GM23248 (cell line): ENCODE measurements around the gene HNF4A. TPM values are rescaled to one million over a fixed set of nuclear protein-coding genes. Genes with fewer than 3 reads are reported as not detected.

Source experiments
- DNase-seq: peaks from one replicate; pipeline ENCODE4 v3.0.0-alpha.2; 2015
- H2AFZ ChIP-seq: fragments of 200-600 bp; sonication (generic); 2 replicates; pipeline ENCODE4 v1.6.1; 2016; ENCODE audit warnings: antibody characterized with exemption
- H3F3A ChIP-seq: fragments of 200-600 bp; sonication (generic); 2 replicates; pipeline ENCODE4 v1.6.1; 2016; ENCODE audit warnings: mild to moderate bottlenecking, antibody characterized with exemption, mixed run types; ENCODE audit not compliant: insufficient read depth
- H3K27ac ChIP-seq: fragments of 200-600 bp; sonication (generic); 2 replicates; pipeline ENCODE4 v1.5.1; 2016; ENCODE audit warnings: mild to moderate bottlenecking
- H3K27me3 ChIP-seq: fragments of 200-600 bp; sonication (generic); replicated peaks from 2 replicates; pipeline ENCODE4 v1.6.1; 2016; ENCODE audit warnings: mild to moderate bottlenecking; ENCODE audit not compliant: insufficient read depth
- H3K36me3 ChIP-seq: fragments of 200-600 bp; sonication (generic); 2 replicates; pipeline ENCODE4 v1.6.1; 2016; ENCODE audit warnings: low read depth, mild to moderate bottlenecking
- H3K4me1 ChIP-seq: fragments of 200-600 bp; sonication (generic); 2 replicates; pipeline ENCODE4 v1.6.1; 2016; ENCODE audit warnings: mild to moderate bottlenecking; ENCODE audit not compliant: insufficient read depth
- H3K4me2 ChIP-seq: fragments of 200-600 bp; sonication (generic); one replicate; pipeline ENCODE4 v1.6.1; 2016; ENCODE audit warnings: mild to moderate bottlenecking; ENCODE audit not compliant: unreplicated experiment
- H3K4me3 ChIP-seq: fragments of 200-600 bp; sonication (generic); 2 replicates; pipeline ENCODE4 v1.5.1; 2016; ENCODE audit warnings: mild to moderate bottlenecking
- H3K79me2 ChIP-seq: fragments of 200-600 bp; sonication (generic); 2 replicates; pipeline ENCODE4 v1.6.1; 2016; ENCODE audit warnings: mild to moderate bottlenecking; ENCODE audit not compliant: insufficient read depth
- H3K9ac ChIP-seq: fragments of 200-600 bp; sonication (generic); 2 replicates; pipeline ENCODE4 v1.6.1; 2016; ENCODE audit warnings: mild to moderate bottlenecking
- H3K9me2 ChIP-seq: fragments of 200-600 bp; sonication (generic); 2 replicates; pipeline ENCODE4 v1.6.1; 2016; ENCODE audit warnings: mixed run types, mild to moderate bottlenecking, moderate library complexity; ENCODE audit not compliant: insufficient read depth
- H3K9me3 ChIP-seq: fragments of 200-600 bp; sonication (generic); one replicate; pipeline ENCODE4 v1.6.1; 2017; ENCODE audit warnings: low read depth
- H4K20me1 ChIP-seq: fragments of 200-600 bp; sonication (generic); 2 replicates; pipeline ENCODE4 v1.6.0; 2016; ENCODE audit not compliant: insufficient read depth
- EZH2 ChIP-seq: fragments of 200-600 bp; sonication (generic); IDR thresholded peaks from 2 replicates; pipeline ENCODE4 v1.6.1; 2018; ENCODE audit warnings: antibody characterized with exemption, mild to moderate bottlenecking; ENCODE audit not compliant: insufficient read depth, poor library complexity, severe bottlenecking
- EZH2phosphoT487 ChIP-seq: fragments of 200-600 bp; sonication (generic); IDR thresholded peaks from 2 replicates; pipeline ENCODE4 v1.6.1; 2018; ENCODE audit warnings: antibody characterized with exemption, moderate library complexity, mild to moderate bottlenecking, low read depth; ENCODE audit not compliant: insufficient read depth
- WGBS, 2 experiments: methylation state at CpG; one replicate each; pipeline ENCODE4 v1.1.6; 2015 to 2017; ENCODE audit warnings: low lambda C conversion rate in 2 of 2, low coverage in 1 of 2; ENCODE audit errors: missing lambda C conversion rate in 2 of 2; 5-methylcytosine and 5-hydroxymethylcytosine counted together
- in situ Hi-C: fragments of 300-500 bp; cut with MboI; formaldehyde crosslinking; loops from 2 replicates; pipeline ENCODE4 v1.15.0; 2020
- polyA plus RNA-seq: library from polyadenylated mRNA; unstranded; fragments of >200 nt; fragmentation: Nextera tagmentation; extraction: Ambion mirVana; gene quantifications from 2 replicates; pipeline ENCODE4 v1.2.1, GENCODE V29; 2016
- total RNA-seq: library from RNA; depleted of rRNA; stranded (reverse); fragments of >200 nt; shearing (Covaris generic); gene quantifications from 2 replicates; pipeline ENCODE4 v1.2.3, GENCODE V29; 2014

Gene HNF4A
- total and polyA plus RNA-seq, 2 experiments from 2014 or later, result not detected

GRCh38 chr20:44430270-44431065, 75.0 kb downstream of the HNF4A start:
- H4K20me1 ChIP-seq, result no peaks in the 10 kb centered on the region
- H3K9ac ChIP-seq, result no peak overlapping the region
- in situ Hi-C loops, result no loop called here
- no peak overlapping the region for H3K4me3 ChIP-seq
- no peak overlapping the region for H3K4me2 ChIP-seq
- no peaks in the 10 kb centered on the region for H3K36me3 ChIP-seq
- H2AFZ ChIP-seq, result no peak overlapping the region
- no peaks in the 10 kb centered on the region for H3F3A ChIP-seq
- H3K27ac ChIP-seq, result no peak overlapping the region
- peaks cover 25% of the 10 kb centered on the region for H3K27me3 ChIP-seq
- H3K9me2 ChIP-seq, result no peaks in the 10 kb centered on the region
- no peaks in the 10 kb centered on the region for H3K79me2 ChIP-seq
- 72 to 75% methylated on average over 7 of the region's 7 CpGs for WGBS, 2 experiments
- DNase-seq, result no peak
- TF ChIP-seq EZH2, result no peak
- TF ChIP-seq EZH2phosphoT487, result no peak
- no peaks in the 10 kb centered on the region for H3K4me1 ChIP-seq
- H3K9me3 ChIP-seq, result no peaks in the 10 kb centered on the region

- no peaks in the 10 kb centered on the region for H3K9me2 ChIP-seq
- no peaks in the 10 kb centered on the region for H3K36me3 ChIP-seq
- in situ Hi-C loops, result no loop called here
- 45 to 50% methylated on average over 4 of the region's 4 CpGs for WGBS, 2 experiments
- no peaks in the 10 kb centered on the region for H3K9me3 ChIP-seq
- no peaks in the 10 kb centered on the region for H3K4me1 ChIP-seq
- H3K27ac ChIP-seq, result no peak overlapping the region
- no peak for TF ChIP-seq EZH2
- TF ChIP-seq EZH2phosphoT487, result no peak
- no peak overlapping the region for H3K9ac ChIP-seq
- no peaks in the 10 kb centered on the region for H3K79me2 ChIP-seq
- H3F3A ChIP-seq, result no peaks in the 10 kb centered on the region
- no peak overlapping the region for H3K4me2 ChIP-seq
- DNase-seq, result no peak
- no peak overlapping the region for H2AFZ ChIP-seq
- H3K4me3 ChIP-seq, result no peak overlapping the region
- peaks cover 19% of the 10 kb centered on the region for H3K27me3 ChIP-seq
- H4K20me1 ChIP-seq, result no peaks in the 10 kb centered on the region
Observed at GRCh38 chr20:44431118-44431501, 75.6 kb downstream of the HNF4A start.

- in situ Hi-C loops, result no loop called here
- H3K79me2 ChIP-seq, result no peaks in the 10 kb centered on the region
- no peak for DNase-seq
- H3K4me3 ChIP-seq, result no peak overlapping the region
- H3K4me2 ChIP-seq, result no peak overlapping the region
- no peaks in the 10 kb centered on the region for H3F3A ChIP-seq
- H4K20me1 ChIP-seq, result no peaks in the 10 kb centered on the region
- no peaks in the 10 kb centered on the region for H3K4me1 ChIP-seq
- peaks cover 19% of the 10 kb centered on the region for H3K27me3 ChIP-seq
- WGBS, 2 experiments, result 64% methylated on average over 11 of the region's 11 CpGs
- H3K9me2 ChIP-seq, result no peaks in the 10 kb centered on the region
- no peaks in the 10 kb centered on the region for H3K9me3 ChIP-seq
- no peak overlapping the region for H3K9ac ChIP-seq
- TF ChIP-seq EZH2, result no peak
- H3K27ac ChIP-seq, result no peak overlapping the region
- no peaks in the 10 kb centered on the region for H3K36me3 ChIP-seq
- H2AFZ ChIP-seq, result no peak overlapping the region
Observed at GRCh38 chr20:44431502-44432234, 76.2 kb downstream of the HNF4A start.

- H3K36me3 ChIP-seq, result no peaks in the 10 kb centered on the region
- H3K4me3 ChIP-seq, result no peak overlapping the region
- no peak overlapping the region for H3K9ac ChIP-seq
- H3K4me2 ChIP-seq, result no peak overlapping the region
- H3K4me1 ChIP-seq, result no peaks in the 10 kb centered on the region
- no peak overlapping the region for H3K27ac ChIP-seq
- TF ChIP-seq EZH2phosphoT487 (no peak), EZH2 (no peak)
- no peaks in the 10 kb centered on the region for H3K79me2 ChIP-seq
- H2AFZ ChIP-seq, result no peak overlapping the region
- H4K20me1 ChIP-seq, result no peaks in the 10 kb centered on the region
- 58 to 62% methylated on average over 8 of the region's 8 CpGs for WGBS, 2 experiments
- H3K27me3 ChIP-seq, result peaks cover 19% of the 10 kb centered on the region
- DNase-seq, result no peak
- no peaks in the 10 kb centered on the region for H3F3A ChIP-seq
- in situ Hi-C loops, result no loop called here
- H3K9me2 ChIP-seq, result no peaks in the 10 kb centered on the region
- no peaks in the 10 kb centered on the region for H3K9me3 ChIP-seq
Observed at GRCh38 chr20:44432618-44433577, 77.4 kb downstream of the HNF4A start.
